OCI-M2 (cell line): ENCODE results near the gene SLC25A47.
"Not testable (repeated sequence)": the region's sequence is repeated elsewhere in the genome, so short reads cannot be mapped to it uniquely, and the experiment has no call there.

Source experiments
- DNase-seq: peaks from one replicate; lab custom pipeline; 2025; ENCODE audit not compliant: unreplicated experiment; lab: John Stamatoyannopoulos, UW

The SLC25A47 gene, protein sequence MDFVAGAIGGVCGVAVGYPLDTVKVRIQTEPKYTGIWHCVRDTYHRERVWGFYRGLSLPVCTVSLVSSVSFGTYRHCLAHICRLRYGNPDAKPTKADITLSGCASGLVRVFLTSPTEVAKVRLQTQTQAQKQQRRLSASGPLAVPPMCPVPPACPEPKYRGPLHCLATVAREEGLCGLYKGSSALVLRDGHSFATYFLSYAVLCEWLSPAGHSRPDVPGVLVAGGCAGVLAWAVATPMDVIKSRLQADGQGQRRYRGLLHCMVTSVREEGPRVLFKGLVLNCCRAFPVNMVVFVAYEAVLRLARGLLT

DNA sequence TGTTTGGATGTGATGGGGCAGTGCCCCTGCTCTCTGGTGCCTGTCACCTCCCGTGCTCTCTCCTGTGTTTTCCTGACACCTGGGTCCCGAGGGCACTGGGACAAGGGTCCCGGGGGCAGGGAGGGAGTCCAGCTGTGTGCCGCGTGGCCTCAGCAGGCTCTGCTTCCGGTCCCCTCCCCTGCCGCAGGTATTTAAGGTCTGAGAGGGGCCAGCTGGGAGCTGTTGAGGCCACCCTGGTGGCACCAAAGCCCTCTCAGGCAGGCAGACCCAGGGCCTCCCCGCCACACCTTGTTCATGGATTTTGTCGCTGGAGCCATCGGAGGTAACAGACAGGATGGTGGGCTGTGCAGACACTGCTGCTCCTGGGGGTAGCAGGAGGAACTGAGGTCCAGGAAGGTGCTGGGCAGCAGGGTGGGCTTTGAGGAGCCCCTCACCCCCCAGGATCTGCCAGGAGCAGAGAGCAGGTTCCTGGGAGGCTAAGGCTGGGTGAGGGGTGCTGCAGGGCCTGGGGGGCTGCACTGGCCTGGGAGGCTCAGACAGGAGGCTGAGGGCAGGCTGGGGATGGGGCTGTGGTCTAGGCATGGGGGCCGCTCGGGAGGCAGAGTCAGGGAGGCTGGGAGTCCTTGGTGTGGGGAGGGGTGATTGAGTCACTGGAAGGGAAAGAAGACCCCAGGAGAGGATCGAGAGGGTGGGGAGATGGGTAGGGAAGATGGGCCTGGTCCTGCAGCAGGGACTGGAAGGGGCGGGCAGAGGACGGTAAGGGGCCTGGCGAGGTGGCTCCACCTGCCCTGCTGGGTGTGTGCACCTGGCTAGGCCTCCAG lies at the start of gene SLC25A47:
SLC25A47 (plus strand) TSS at position 219 of the 821 bp plus-strand sequence; CDS start at position 295, 76 bp downstream.
- no peak for DNase-seq

DNA sequence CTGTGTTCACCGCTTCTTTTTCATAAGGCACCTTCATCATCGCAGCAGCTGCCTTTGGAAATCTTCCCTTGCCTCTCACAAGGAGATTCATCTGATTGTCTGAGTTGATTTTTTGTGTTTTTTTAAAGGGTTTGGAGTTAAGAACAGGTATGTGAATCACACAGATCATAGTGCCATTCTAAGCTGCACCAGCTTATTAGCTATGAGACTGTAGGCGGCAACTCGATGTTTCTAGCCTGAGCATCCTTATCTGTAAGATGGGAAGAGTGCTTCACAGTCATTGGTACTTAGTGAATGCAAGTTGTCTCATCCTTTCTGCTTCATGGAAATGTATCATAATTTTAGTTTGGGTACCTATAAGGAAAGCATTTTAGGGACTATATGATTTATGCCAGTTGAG lies 48.9 kb upstream of the SLC25A47 start:
- DNase-seq: no peak

DNA sequence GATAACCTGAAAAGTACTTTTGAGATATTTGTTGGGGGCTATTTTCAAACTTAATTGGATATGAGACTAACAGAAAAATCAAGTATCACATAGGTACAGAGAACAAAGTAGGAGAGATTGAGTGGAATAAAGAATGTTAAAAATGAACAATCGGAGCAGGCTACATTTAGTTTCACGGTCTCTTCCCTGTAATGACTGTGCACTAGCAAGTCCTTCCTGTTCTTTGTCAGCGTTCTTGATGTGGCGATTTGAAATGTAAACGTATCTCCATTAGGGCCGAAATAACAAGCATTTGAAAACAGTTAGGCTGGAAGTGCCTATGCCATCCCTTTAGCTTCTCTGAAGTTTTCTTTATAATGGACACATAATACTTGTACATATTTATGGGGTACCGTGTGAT lies 47.9 kb upstream of the SLC25A47 start:
- no peak for DNase-seq

DNA sequence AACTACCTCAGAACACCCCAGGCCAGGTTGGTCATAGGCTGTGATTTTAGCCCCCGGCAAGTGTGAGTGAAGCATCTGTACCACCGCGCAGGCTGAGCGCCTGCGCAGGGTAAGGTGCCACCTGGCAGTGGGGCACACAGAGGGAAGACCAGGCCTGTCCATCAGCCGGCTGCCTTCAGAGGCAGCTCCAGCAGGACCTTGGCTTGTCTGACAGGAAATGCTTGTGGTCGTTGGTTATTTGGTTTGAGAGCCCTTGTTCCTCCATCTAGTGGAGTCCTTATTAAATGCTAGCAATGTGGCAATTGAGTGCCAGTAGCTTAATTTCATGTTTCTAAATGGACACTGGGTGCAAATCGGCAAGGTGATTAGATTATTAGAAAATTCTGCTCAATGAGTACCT lies 44.4 kb upstream of the SLC25A47 start:
- DNase-seq: no peak

DNA sequence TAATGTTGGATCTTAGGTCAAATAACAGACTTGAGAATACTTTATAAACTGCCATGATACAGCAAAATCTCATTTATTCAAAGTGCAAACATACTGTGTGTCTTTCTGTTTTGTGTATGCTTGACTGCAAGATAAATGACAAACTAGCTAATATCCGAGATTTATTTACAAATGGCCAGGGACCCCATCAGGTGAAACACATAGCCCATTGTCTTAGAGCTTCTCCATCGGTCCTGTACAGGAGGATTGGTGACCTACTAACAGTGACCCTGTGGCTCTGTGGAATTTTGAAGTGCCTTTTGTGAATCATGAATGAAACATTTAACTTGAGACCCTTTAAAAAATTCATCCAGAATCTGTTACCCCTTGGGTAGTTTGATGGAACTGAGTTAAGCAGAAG lies 44.0 kb upstream of the SLC25A47 start:
- DNase-seq: no peak

DNA sequence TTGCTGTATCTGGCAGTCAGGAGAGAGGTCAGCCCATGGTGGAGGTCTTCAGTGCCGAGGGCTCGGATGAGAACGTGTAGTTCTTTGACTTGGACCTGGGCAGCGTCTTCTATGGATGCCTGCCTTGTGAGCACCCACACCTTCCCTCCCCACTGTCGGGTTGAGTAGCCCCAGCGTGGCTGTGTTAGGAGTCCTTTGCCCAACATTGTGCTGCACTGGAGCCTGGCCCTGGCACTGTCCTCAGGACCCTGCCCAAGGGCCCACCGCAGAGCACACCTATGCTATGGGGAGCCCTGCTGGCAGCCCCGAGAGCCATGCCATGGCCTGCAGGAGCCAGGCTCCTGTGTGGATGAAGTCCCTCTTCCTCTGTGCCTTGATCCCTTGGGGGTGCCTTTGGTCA lies 43.6 kb upstream of the SLC25A47 start:
- no peak for DNase-seq

DNA sequence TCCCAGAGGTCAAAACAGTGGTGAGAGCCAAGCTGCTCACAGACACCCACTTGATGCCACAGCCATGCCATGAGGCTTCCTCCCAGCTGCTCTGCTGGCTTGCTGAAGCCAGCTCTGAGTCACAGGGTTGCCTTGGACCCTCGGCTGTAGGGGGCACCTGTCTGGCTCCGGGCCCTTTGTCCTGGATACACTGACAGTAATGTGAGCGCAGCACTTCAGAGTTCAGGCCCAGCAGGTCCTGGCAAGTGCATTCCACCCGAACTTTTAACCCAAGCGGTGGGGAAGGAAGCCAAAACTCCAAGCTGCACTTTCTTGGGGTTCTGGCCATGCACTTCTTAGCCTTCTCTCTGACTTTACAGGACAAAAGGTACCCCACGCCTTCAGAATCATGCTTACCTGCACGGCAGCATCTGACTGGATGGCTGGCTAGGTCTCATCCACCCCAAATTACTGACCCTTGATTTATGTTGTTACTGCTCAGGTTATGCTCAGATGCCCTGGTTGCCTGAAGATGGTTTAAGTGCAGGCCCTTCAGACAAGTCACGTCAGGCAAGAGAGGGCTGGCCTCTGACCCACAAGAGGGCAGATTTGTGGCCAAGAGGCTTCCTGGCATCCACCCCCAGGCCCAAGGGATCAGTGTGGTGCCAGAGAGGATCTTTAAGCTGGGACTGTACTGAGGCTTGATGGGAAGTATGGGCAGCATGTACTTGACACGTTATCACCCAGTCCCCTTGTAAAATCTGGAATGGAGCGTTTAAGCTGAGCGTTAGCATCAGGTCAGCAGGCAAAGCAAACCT lies 41.7 kb upstream of the SLC25A47 start:
- no peak for DNase-seq

DNA sequence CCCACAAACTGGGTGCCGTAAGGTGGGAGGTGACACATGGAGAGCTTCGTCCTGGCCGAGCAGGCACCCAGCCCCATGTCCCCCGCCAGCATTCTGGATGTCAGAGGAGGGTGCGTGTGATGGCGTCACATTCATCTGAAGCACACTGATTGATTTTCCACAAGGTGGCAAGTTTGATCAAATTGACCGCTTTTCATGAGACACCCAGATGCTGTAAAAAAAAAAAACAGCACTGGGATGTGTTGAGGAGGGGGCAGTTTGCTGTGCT lies 41.1 kb upstream of the SLC25A47 start:
- no peak for DNase-seq

DNA sequence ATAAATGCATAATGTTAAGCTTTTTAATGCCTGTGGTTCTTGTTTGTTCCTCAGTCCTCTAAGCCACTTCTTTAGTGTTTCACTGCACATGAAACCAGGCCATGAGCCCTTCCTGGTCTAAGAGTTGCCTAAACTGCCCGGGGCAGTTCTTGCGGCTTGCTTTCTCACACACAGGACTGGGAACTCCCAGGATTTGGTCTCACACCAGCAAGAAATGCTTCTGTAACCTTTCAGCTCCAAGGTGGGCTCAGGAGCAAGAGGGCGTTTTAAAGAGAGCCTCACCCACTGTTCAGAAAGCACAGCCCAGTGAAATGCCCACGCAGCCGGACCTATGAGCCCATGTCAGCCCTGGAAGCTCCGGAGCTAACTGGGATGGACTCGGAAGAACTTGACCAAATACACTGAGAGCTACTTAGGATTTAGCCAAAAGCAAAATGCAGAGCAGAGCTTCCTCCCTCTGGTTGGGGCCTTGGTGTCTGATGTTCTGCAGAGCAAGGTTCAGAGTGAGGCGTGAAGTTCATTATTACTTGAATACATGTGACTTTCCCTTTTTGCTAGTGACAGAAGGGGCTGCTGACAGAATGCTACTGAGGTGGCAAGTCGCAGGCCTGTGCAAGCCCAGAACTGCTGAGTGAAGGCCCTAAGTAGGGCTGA lies 40.2 kb upstream of the SLC25A47 start:
- DNase-seq: no peak

DNA sequence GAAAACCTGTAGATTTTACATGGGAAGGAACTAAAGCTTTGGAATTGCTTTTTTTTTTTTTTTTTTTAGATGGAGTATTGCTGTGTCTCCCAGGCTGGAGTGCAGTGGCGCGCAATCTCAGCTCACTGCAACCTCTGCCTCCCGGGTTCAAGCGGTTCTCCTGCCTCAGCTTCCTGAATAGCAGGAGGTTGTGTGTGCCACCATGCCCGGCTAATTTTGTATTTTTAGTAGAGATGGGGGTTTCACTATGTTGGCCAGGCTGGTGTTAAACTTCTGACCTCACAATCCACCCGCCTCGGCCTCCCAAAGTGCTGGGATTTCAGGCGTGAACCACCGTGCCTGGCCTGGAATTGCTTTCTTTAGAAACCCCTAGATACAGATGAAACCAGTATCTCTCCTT lies 39.7 kb upstream of the SLC25A47 start:
- DNase-seq: not testable (repeated sequence)

DNA sequence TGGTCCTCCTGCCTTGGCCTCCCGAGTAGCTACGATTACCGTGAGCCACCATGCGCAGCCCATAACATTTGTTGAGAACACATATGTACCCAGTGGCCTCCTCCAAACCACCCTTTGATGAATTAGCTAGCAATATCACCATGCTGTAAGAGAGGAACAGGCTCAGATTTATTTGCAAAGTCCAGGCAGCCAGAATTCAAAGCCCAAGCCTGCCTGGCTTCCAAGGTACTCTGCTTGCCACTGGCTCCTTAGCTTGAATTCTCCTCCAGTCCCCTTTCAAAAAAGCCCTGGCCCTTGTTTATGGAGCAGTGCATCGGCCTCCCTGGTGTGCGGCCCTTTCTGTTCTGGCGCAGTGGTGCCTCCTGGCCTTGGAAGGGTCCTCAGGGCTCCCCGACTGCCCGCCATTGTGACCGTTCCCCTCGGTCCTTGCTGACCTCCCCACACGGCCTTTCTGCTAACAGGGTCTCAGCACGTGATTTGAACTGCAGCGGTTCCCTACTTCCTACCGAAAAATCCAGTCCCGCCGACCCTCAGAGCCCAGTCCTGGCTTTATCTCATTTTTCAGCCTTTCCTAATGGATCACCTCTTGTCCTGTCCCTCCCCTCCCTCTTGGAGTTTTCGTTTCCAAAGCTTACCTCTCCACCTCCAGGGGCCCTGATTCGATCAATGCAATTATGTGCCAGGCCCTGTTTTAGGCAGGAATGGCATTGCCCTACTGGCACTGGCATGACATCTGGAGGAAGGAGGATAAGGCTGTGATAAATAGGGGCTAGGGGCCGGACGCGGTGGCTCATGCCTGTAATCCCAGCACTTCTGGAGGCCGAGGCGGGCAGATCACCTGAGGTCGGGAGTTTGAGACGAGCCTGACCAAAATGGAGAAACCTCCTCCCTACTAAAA lies 38.9 kb upstream of the SLC25A47 start:
- DNase-seq: no peak

DNA sequence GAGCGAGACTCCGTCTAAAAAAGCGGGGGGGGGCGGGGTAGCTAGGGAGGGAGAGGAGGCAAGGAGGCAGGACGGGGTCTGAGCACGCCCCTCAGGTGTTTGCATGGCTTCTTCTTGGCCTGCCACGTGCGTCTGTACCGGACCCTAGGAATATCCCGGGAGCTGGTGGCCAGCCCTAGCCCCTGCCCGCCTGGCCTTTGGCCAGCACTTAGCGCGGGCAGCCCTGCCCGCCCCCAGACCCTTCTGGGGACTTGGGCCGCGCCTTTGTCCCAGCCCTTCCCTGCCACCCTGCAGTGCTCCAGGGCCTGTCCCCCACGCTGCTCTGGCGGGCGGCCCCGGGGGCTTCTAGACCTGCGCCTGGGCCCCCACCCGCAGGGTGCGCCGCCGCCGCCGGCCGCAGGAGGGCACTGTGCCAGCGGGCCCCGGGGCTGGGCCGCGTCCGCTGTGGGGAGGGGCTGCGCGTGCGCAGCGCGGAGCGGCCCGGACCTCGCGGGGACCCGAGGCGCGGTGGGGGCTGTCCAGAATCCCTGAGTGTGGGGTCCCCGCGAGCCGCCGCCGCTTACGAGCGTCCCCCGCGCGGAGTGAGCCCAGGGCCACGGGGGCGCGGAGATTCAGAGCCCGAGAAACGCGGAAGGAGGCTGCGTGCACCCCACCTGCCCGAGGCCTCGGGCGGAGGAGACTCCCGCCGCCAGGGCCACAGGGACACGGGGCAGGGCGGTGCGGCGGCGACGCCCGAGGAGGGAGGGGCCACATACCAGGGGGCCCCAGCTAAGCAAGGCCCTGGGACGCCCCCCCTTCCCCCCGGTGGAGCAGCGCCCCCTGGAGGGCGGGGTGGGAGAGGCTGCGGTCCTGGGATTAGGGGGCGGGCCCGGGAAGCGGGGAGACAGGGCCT lies 37.9 kb upstream of the SLC25A47 start:
- DNase-seq: no peak

DNA sequence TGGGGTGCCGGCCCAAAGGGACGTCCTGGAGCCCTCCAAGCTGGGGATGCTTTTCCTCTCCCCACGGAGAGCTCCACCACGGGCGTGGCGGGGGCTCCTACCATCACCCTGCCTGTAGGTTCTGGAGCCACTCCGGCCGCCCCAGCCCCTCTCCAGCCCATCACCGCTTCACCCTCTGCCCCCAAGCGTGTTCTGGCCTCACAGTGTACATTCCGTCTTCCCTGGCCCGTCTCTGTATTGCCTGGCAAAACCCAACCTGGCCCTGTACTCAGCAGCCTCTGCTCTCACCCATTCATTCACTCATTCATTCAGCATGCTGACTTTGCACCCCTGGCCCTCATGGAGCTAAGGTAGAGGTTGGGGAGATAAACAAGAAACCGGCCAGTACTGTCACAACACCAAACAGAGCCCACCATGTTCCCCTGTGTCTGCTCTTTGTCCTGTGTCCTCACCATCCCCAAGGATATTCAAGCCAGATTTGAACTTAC lies 37.2 kb upstream of the SLC25A47 start:
- no peak for DNase-seq

DNA sequence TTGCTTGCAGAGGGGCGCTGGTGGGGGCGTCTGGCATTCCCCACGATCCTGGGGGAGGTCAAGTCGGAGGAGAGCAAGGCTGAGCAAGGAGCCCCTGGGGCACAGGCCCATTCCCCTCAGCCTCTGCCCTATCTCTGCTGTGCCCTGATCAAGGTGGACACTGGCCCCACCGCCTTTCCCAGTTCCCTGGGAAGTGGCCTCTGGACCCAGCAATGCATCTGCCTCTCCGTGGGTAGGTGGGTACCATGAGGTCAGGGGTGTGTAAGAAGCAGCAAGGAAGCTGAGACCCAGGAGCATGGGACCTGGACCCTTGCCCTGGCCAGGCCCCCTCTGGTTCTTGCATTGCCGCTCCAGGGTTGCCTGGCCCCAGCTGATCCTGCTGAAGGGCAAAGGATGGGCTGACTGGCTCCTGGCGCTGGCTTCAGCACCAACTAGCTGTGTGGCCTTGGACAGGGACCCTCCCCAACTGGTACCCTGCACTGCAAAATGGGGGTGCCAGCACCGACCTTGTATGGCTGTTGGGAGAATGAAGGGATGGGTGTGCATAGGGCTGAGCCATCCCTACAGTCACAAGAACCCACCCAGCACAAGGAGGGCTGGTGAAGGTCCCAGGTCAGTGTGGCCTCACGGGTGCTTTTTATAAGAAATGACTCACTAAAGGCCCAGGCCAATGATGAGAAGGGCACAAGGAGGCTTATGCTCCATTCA lies 36.5 kb upstream of the SLC25A47 start:
- DNase-seq: no peak

DNA sequence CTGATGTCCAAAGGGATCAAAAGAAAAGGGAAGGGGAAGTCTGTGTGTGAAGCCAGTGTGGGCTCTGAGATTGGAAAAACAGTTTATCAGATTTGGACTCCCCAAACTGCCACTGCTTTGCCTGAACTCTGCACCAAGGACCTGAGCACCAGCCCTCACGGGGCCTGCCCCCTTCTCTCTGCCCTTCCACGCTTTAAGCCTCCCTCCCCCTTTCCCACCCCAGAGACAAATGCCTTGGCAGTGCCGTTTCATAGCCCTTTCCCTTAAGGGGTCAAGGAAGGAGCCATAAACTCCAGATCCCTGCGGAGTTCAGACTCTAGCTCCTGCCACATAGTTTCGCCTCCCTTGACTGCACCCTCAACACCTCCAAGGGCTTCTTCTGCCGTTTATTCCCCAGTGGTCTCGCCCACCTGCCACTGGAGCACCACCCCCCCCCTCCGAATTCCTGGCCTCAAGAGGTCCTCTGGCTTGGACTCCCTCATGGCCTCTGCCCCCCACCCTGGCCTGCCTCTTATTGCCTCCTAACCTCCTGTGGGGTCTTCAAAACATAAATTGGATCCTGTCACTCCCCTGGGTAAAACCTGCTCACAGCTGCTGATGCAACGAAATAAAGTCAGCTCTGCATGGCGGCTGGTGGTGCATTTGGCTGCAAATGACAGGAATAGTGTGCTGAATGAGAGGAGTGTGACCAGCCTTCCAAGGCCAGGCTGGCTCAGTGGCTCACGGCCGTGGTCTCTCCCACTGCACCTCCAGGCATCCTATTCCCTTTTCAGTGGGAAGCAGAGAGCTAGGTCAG lies 35.7 kb upstream of the SLC25A47 start:
- no peak for DNase-seq

DNA sequence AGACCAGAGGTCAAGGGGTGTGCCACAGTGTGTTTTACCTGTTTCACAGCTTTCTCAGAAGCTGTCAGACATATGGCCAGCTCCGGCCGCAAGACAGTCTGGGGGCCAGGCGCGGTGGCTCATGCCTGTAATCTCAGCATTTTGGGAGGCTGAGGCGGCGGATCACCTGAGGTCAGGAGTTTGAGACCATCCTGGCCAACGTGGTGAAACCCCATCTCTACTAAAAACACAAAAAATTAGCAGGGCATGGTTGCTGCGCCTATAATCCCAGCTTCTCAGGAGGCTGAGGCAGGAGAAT lies 35.2 kb upstream of the SLC25A47 start:
- not testable (repeated sequence) for DNase-seq

DNA sequence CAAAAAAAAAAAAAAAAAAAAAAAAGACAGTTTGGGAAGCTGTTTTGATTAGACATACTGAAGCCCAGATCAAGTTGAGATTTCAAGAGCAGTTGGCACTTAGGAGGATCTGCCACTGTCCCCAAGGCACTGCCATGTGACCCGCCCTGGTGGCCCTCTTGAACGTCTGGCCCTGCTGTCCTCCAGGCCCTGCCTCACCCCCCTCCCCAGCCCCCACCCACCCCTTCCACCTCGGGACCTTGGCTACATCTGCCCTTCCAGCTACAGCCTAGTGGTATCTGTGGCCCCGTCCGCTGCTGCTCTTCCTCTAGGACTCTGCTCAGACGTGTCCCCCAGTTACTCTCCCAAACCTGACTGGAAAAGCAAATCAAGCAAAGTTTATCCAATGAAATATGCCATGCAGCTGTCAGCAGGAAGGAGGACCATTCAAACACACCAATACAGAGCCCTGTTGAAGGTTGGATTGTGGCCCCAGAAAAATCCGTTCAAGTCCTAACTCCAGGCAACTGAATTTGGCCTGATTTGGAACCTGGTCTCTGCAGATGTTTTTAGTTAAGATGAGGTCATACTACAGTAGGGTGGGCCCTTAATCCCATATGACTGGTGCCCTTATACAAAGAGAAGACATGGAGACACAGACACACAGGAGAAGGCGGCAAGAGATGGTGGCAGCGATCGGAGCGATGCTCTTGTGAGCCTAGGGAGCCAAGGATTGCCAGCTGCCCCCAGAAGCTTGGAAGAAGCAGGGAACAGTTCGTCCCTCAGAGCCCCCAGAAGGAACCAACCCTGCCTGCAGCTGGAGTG lies 34.6 kb upstream of the SLC25A47 start:
- DNase-seq: no peak
